HUES64 (cell line): Measurements from ENCODE around the gene BIN1.

Experiments
- H3K27ac ChIP-seq: 2 replicates; pipeline ENCODE4 v1.7.0; 2013; ENCODE audit warnings: low read depth, low read length, inconsistent platforms
- H3K27me3 ChIP-seq: 2 replicates; pipeline ENCODE4 v1.6.1; 2013; ENCODE audit warnings: mild to moderate bottlenecking, low read length; ENCODE audit not compliant: insufficient read depth
- H3K36me3 ChIP-seq: 2 replicates; pipeline ENCODE4 v1.6.1; 2013; ENCODE audit warnings: mild to moderate bottlenecking, low read length; ENCODE audit not compliant: insufficient read depth
- H3K4me1 ChIP-seq: 2 replicates; pipeline ENCODE4 v1.6.1; 2013; ENCODE audit warnings: mild to moderate bottlenecking, low read length, moderate library complexity; ENCODE audit not compliant: insufficient read depth
- H3K4me3 ChIP-seq: 2 replicates; pipeline ENCODE4 v1.5.1; 2013; ENCODE audit warnings: mild to moderate bottlenecking, low read length, moderate library complexity
- H3K9ac ChIP-seq: 2 replicates; pipeline ENCODE4 v1.6.1; 2013; ENCODE audit warnings: mild to moderate bottlenecking, low read depth, low read length
- H3K9me3 ChIP-seq: 2 replicates; pipeline ENCODE4 v1.6.1; 2013; ENCODE audit warnings: low read depth, low read length; ENCODE audit not compliant: insufficient read depth
- WGBS: fragments of 150-250, 120-280 bp; methylation state at CpG from one replicate; pipeline ENCODE4 v1.1.7; 2013; ENCODE audit warnings: missing lambda C conversion rate; 5-methylcytosine and 5-hydroxymethylcytosine counted together

Gene BIN1

DNA sequence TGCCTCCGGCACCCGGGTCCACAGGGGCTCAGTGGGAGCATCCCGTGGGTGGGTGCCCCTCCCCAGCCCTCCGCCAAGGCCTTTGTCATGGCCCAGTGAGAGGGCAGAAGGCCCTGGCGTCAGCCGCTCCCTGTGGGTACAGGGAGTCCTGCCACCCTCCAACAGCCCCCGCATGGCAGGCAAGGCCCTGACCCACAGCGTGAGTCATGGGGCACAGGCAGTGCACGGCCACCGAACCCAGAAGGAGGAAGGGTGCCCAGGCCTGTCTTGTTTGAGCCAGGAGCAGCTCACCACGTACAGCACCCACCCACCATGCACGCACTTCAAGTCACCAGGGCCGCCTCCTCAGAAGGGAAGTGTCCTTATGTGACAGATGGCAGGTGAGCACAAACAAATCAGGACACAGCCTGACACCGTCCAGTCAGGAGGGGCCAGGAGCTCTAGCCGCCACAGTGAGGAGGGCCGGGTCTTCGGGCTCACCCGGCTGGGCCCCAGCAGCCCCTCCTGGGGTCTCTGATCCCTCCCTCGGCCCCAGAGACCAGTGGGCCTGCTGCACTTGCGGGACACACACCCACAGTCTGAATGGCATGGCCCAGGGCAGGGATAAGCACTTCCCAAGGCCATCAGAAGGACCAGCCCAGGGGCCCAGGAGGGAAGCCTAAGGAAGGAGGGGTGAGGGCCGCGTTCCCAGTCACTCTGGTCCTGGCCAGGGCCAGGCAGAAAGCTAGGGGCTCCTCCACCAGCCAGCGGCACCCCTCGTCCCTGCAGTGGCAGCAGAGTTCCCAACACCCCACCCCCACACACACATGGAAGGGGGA lies 25.8 kb downstream of the BIN1 start:
- Histone ChIP-seq H3K4me3 (no peak overlapping the region), H3K9me3 (no peaks in the 10 kb centered on the region), H3K27me3 (no peaks in the 10 kb centered on the region), H3K27ac (no peak overlapping the region), H3K4me1 (peaks cover 14% of the 10 kb centered on the region), H3K36me3 (no peaks in the 10 kb centered on the region; the same call in 1 of the 2 replicates), H3K9ac (no peak overlapping the region)
- WGBS = 90% methylated on average over 24 of the region's 24 CpGs

DNA sequence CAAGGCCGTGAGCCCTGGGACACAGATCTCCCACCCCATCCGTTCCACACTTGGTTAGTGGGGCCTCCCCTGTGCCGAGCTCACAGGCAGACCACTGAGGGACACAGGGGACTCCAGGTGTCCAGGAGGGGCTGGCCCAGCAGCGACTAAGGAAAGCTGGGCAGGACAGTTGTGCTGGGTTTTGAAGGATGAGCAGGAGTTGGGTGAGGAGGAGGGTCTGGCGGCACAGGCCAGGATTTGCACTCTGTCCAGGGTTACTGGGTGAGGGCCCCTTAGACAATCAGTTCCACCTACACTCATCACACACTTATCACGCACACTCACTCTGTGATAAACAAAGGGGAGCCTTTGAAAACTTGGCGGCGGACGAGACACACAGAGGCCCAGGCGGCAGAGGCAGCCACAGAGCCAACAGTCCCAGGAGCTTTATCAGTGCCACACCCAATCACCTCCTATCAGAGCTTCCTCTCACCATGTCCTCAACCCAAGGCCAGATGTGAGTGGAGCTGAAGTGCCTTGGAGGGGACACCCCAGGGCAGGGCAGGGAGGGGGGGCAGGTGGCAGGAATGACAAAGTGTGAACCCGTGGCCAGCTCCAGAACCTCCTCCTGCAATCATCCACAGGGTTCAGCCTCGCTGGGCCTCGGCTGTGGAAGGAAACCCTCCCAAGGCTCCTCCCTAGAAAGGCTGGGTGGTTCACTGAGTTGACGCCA lies 26.6 kb downstream of the BIN1 start:
- no peaks in the 10 kb centered on the region; the same call in 1 of the 2 replicates for H3K36me3 ChIP-seq
- peaks cover 14% of the 10 kb centered on the region for H3K4me1 ChIP-seq
- H3K27ac ChIP-seq = no peak overlapping the region
- no peaks in the 10 kb centered on the region for H3K27me3 ChIP-seq
- no peak overlapping the region for H3K4me3 ChIP-seq
- no peaks in the 10 kb centered on the region for H3K9me3 ChIP-seq
- 93% methylated on average over 13 of the region's 14 CpGs for WGBS
- H3K9ac ChIP-seq = no peak overlapping the region

DNA sequence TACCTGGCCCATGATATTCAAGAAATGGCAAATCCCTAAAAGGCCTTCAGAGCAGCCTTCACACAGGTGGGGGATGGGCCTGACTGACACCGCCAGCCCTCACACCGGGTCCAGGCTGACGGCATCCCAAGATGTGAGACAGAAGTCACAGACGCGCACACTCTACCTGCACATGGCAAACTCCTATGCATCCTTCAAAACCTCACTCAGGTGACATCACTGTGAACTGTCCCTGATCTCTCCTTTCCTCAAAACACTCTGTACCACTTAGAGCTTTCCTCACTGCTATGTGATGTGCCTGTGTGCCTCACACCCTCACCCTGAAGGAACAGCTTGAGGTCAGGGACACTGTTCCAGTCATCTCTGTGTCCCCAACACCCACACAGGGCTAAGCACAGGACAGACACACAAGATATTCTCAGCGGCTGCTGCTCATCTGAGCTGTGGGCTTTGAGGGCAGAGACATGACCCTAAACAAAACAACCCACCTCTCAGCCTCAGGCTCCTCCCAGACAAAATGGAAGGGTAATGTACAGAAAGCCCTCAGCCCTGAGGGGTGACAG lies 27.5 kb downstream of the BIN1 start:
- Histone ChIP-seq H3K27me3 (no peaks in the 10 kb centered on the region), H3K9me3 (no peaks in the 10 kb centered on the region), H3K4me1 (peaks cover 14% of the 10 kb centered on the region), H3K27ac (no peak overlapping the region), H3K4me3 (no peak overlapping the region), H3K9ac (no peak overlapping the region), H3K36me3 (no peaks in the 10 kb centered on the region; the same call in 1 of the 2 replicates)
- WGBS = 77% methylated on average over 6 of the region's 6 CpGs

DNA sequence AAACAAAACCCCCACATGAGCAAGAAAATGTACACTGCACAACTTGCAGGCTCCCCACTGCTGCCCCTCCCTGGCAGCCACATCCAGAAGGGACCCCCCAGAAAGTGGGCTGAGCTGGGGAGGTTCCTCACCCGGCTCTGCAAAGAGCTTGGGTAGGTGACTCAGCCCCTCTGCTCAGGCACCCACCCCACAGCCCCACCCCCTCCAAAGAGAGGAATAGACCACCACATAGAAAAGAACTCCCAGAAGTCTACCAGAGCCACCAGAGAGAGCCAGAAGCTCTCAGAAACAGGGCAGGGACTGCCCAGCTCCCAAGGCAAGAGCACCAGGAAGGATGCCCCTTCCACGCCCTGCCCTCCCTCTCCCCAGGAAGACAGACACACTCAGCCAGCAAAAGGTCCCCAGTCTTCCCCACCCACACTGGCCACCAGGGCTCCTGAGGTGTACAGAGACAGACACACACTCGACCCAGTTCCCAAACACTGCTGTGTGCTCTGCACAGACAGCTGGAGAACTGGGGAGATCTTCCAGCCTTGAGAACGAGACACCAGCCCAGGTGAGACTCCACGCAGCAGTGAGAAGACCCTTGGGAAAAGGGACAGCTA lies 28.2 kb downstream of the BIN1 start:
- Histone ChIP-seq H3K9me3 (no peaks in the 10 kb centered on the region), H3K36me3 (no peaks in the 10 kb centered on the region; the same call in 1 of the 2 replicates), H3K9ac (no peak overlapping the region), H3K27ac (no peak overlapping the region), H3K27me3 (no peaks in the 10 kb centered on the region), H3K4me3 (no peak overlapping the region), H3K4me1 (peaks cover 14% of the 10 kb centered on the region)
- WGBS = 83% methylated on average over 4 of the region's 5 CpGs

DNA sequence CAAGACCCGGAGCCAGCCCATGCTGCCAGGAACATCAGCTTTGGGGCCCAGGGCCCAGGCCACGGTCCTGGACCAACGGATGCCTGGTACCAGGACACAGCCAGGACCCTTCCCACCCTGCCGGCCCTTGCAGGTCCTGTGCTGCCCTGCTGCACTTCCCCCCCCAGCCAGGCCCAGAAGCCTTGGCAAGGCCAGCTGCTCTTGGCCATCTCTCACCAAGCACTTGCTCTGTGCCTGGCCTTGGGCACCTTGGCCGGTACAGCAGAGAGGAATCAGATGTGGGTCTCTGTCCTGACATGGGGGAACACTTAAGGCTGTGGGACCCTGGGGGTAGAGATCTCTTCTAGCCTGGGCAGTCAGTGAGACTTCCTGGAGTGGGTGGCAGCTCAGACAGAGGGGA lies 28.9 kb downstream of the BIN1 start:
- no peak overlapping the region for H3K9ac ChIP-seq
- WGBS = 80% methylated on average over 5 of the region's 5 CpGs
- H3K4me1 ChIP-seq = peaks cover 14% of the 10 kb centered on the region
- H3K4me3 ChIP-seq = no peak overlapping the region
- H3K27me3 ChIP-seq = no peaks in the 10 kb centered on the region
- no peaks in the 10 kb centered on the region; the same call in 1 of the 2 replicates for H3K36me3 ChIP-seq
- H3K27ac ChIP-seq = no peak overlapping the region
- no peaks in the 10 kb centered on the region for H3K9me3 ChIP-seq

DNA sequence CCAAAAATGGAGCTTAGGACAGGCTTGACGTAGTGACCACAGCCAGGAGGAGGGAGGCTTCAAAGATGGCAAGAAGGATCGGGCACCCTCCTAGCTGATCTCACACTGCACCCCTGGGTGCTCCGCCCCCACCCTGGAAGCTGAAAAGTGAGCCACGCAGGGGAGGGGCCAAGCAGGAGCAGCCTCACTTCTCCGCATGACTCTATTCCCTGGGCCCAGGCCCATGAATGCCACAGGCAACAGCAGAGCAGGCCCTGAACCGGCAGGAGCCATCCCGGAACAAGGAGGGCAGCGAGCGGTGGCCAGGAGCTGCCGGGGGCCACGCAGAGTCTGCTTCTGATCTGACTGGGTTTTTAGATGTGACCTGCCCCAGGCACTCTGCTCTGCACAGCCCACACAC lies 30.0 kb downstream of the BIN1 start:
- Histone ChIP-seq H3K9me3 (no peaks in the 10 kb centered on the region), H3K9ac (no peak overlapping the region), H3K27ac (no peak overlapping the region), H3K4me1 (peaks cover 7% of the 10 kb centered on the region), H3K4me3 (no peak overlapping the region), H3K27me3 (no peaks in the 10 kb centered on the region), H3K36me3 (no peaks in the 10 kb centered on the region; the same call in 1 of the 2 replicates)
- WGBS = 78% methylated on average over 11 of the region's 11 CpGs

DNA sequence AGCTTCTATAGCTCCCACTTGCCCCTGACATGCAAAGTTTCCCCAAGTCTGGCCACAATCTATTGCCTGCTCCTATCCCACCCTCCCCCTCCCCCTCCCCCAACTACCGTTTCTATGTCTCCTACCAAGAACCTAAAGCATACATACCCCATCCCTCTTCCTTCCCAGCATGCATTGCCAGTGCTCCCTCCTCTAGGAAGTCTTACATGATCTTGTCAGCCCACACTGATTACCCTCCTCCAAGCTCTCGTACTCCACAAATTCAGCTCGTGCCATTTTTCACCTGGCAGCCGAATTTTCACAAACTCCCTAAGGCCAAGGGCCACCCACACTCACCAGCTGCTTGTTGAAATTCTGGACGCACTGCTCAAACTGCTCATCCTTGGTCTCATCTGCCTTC lies 30.7 kb downstream of the BIN1 start:
- WGBS = 90% methylated on average over 5 of the region's 5 CpGs
- no peaks in the 10 kb centered on the region for H3K27me3 ChIP-seq
- no peak overlapping the region for H3K9ac ChIP-seq
- no peaks in the 10 kb centered on the region; the same call in 1 of the 2 replicates for H3K36me3 ChIP-seq
- H3K9me3 ChIP-seq = no peaks in the 10 kb centered on the region
- H3K4me1 ChIP-seq = peaks cover under 1% of the 10 kb centered on the region; the same call in 1 of the 2 replicates
- H3K27ac ChIP-seq = no peak overlapping the region
- H3K4me3 ChIP-seq = no peak overlapping the region

DNA sequence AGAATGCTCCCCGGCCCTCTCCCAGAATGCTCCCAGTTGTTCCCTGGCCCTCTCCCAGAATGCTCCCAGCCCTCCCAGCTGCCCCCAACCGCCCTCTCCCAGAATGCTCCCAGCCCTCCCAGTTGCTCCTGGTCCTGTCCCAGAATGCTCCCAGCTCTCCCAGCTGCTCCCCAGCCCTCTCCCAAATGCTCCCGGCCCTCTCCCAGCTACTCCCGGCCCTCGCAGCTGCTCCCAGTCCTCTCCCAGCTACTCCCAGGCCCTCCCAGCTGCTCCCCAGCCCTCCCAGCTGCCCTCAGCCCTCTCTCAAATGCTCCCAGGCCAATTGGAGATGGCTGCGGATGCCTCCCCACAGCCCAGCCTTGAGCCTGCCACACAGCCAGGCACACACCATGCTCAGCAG lies 31.1 kb downstream of the BIN1 start:
- Histone ChIP-seq H3K4me3 (no peak overlapping the region), H3K36me3 (no peaks in the 10 kb centered on the region; the same call in 1 of the 2 replicates), H3K27ac (no peak overlapping the region), H3K9me3 (no peaks in the 10 kb centered on the region), H3K9ac (no peak overlapping the region), H3K4me1 (no peaks in the 10 kb centered on the region; the same call in 1 of the 2 replicates), H3K27me3 (no peaks in the 10 kb centered on the region)
- 77% methylated on average over 6 of the region's 6 CpGs for WGBS

DNA sequence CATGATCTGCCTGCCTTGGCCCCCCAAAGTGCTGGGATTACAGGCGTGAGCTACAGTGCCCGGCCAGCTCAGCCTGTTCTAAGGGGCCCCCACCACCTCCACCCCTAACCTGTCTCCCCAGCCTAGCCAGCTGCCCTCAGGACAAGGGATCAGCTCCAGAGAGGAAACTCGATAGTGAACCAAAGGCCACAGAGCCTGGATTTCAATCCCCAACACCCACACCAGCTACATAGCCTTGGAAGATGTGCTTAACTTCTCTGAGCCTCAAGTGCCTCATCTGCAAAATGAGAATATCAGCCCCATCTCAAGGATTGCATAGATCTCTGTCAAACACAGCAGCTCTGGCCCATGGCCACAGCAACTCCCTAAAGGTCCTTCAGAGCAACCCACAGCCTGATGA lies 32.0 kb downstream of the BIN1 start:
- WGBS = 95% methylated on average over 3 of the region's 3 CpGs
- Histone ChIP-seq H3K4me1 (no peaks in the 10 kb centered on the region; the same call in 1 of the 2 replicates), H3K27ac (no peak overlapping the region), H3K36me3 (no peaks in the 10 kb centered on the region; the same call in 1 of the 2 replicates), H3K9me3 (no peaks in the 10 kb centered on the region), H3K9ac (no peak overlapping the region), H3K4me3 (no peak overlapping the region), H3K27me3 (no peaks in the 10 kb centered on the region)

DNA sequence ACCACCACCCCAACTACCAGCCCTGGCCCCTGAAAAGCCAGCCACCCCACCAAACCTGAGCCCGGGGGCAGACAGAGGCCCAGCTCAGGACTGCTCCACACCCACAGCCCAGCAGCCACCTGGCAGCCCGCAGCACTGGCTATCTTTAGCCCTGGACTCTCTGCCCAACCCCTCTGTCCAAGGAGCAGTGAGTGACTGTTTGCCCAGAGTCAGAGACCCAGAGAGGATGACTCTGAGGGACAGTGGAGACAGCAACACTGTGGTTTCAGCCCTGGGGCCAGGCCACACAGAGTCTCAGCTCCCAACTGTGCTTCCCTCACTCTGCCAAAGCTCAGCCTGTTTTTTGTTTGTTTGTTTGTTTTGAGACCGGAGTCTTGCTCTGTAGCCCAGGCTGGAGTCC lies 32.6 kb downstream of the BIN1 start:
- H3K27ac ChIP-seq = no peak overlapping the region
- H3K4me3 ChIP-seq = no peak overlapping the region
- H3K36me3 ChIP-seq = peaks cover 5% of the 10 kb centered on the region; the same call in 1 of the 2 replicates
- no peak overlapping the region for H3K9ac ChIP-seq
- WGBS = 87% methylated on average over 3 of the region's 3 CpGs
- no peaks in the 10 kb centered on the region for H3K9me3 ChIP-seq
- H3K27me3 ChIP-seq = no peaks in the 10 kb centered on the region
- H3K4me1 ChIP-seq = no peaks in the 10 kb centered on the region; the same call in 1 of the 2 replicates

DNA sequence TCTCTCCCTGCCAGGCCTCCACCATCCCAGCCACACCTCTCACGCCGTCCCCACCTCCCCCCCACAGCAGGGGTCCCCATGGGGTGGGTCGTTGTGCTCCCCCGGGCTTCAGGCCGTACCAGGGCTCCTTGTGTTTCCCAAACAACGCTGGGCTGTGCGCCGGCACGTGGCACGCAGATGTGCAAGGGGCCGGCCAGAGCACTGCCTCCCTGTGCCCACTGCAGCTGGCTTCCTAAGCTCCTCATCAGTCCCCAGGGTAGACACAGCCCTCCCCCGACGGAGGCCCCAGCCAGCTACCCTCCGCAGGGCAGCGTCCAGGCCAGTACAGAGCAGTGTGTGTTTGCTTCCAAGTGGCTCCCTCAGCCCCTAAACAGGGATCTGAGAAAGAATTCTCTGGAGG lies 34.0 kb downstream of the BIN1 start:
- WGBS = 91% methylated on average over 15 of the region's 15 CpGs
- peaks cover 7% of the 10 kb centered on the region; the same call in 1 of the 2 replicates for H3K36me3 ChIP-seq

More for the DNA sequence above, 34.0 kb downstream of the BIN1 start:
- no peak overlapping the region for H3K9ac ChIP-seq
- no peaks in the 10 kb centered on the region for H3K9me3 ChIP-seq
- H3K4me1 ChIP-seq = no peaks in the 10 kb centered on the region
- H3K27me3 ChIP-seq = no peaks in the 10 kb centered on the region
- H3K4me3 ChIP-seq = no peak overlapping the region
- no peak overlapping the region for H3K27ac ChIP-seq
